HCT116 (cell line): ENCODE data around the gene TKTL1.
"Not testable (repeated sequence)": the region's sequence is repeated elsewhere in the genome, so short reads cannot be mapped to it uniquely, and the experiment has no call there.

Experiments
- CTCF ChIP-seq, 3 experiments: fragments of 200-600 bp in 1 of 3; sonication (generic) in 1 of 3; IDR thresholded peaks in 2 of 3; conservative IDR thresholded peaks in 1 of 3; 2 replicates each; pipeline ENCODE4 v1.5.1; 2012 to 2017; ENCODE audit warnings: low read depth in 2 of 3, low read length in 2 of 3, antibody characterized with exemption in 1 of 3, borderline replicate concordance in 1 of 3, control low read depth in 1 of 3, mild to moderate bottlenecking in 1 of 3, mixed read lengths in 1 of 3, mixed run types in 1 of 3, moderate library complexity in 1 of 3; ENCODE audit not compliant: insufficient read depth in 1 of 3
- POLR2AphosphoS5 ChIP-seq: IDR thresholded peaks from 2 replicates; pipeline ENCODE4 v1.6.1; 2011; ENCODE audit warnings: mild to moderate bottlenecking, low read depth, low read length, moderate library complexity
- RAD21 ChIP-seq: IDR thresholded peaks from 2 replicates; pipeline ENCODE4 v1.6.1; 2012; ENCODE audit warnings: low read depth, mild to moderate bottlenecking
- SIN3A ChIP-seq: IDR thresholded peaks from 2 replicates; pipeline ENCODE4 v1.6.1; 2012; ENCODE audit warnings: low read depth
- YY1 ChIP-seq: IDR thresholded peaks from 2 replicates; pipeline ENCODE4 v1.6.1; 2011; ENCODE audit warnings: low read length, low read depth, moderate library complexity, mild to moderate bottlenecking; ENCODE audit not compliant: insufficient replicate concordance; ENCODE audit errors: extremely low read depth
- ZBTB33 ChIP-seq: IDR thresholded peaks from 2 replicates; pipeline ENCODE4 v1.6.1; 2011; ENCODE audit warnings: mild to moderate bottlenecking, low read length, moderate library complexity; ENCODE audit not compliant: insufficient replicate concordance; ENCODE audit errors: extremely low read depth

- TF ChIP-seq POLR2AphosphoS5; SIN3A; CTCF (IDR thresholded peaks at IDR 0.05 in 2 of 3, conservative IDR thresholded peaks at IDR 0.05 in 1 of 3; ENCODE audit: borderline replicate concordance in 1 of 3, insufficient read depth in 1 of 3, low read depth in 2 of 3, low read length in 2 of 3); YY1; ZBTB33; RAD21: not testable (repeated sequence)
These were observed 38.3 kb upstream of the TKTL1 start, which contains the start of gene OPN1MW3 for GRCh38 chrX:154257282-154257681.
